Kidney (tissue), 14 donors: ENCODE data around the gene ANKRD7. TPM values are rescaled to one million over a fixed set of nuclear protein-coding genes. Genes with fewer than 3 reads are reported as not detected.

ENCODE experiments used
- DNase-seq, 5 donors: peaks; one replicate each; pipeline ENCODE4 v3.0.0-alpha.2; 2013 to 2020
- FAIRE-seq: peaks from 2 replicates; lab custom pipeline; 2012; peaks lifted over from hg19 to GRCh38; lab: Jason Lieb, UNC
- H3K27ac ChIP-seq, 2 donors: one replicate each; pipeline ENCODE4 v1.7.0; 2013; ENCODE audit warnings: low read depth in 2 of 2, low read length in 2 of 2, inconsistent platforms in 1 of 2
- H3K27me3 ChIP-seq: one replicate; pipeline ENCODE4 v1.7.1; 2013; ENCODE audit warnings: low read length, inconsistent platforms; ENCODE audit not compliant: control insufficient read depth, insufficient read depth
- H3K36me3 ChIP-seq, 3 donors: one replicate each; pipeline versions ENCODE4 v1.7.0 to v1.7.1; 2013; ENCODE audit warnings: low read length in 3 of 3, control low read depth in 1 of 3, inconsistent platforms in 1 of 3; ENCODE audit not compliant: insufficient read depth in 3 of 3, control insufficient read depth in 2 of 3
- H3K4me1 ChIP-seq, 3 donors: one replicate each; pipeline versions ENCODE4 v1.7.0 to v1.7.1; 2013; ENCODE audit warnings: low read length in 3 of 3, inconsistent platforms in 1 of 3, low read depth in 1 of 3; ENCODE audit not compliant: control insufficient read depth in 2 of 3, insufficient read depth in 2 of 3
- H3K4me3 ChIP-seq, 3 donors: one replicate each; pipeline versions ENCODE4 v1.7.0 to v1.8.1; 2013; ENCODE audit warnings: low read length in 3 of 3, control low read depth in 1 of 3, inconsistent platforms in 1 of 3
- H3K9ac ChIP-seq, 3 donors: one replicate each; pipeline versions ENCODE4 v1.7.0 to v1.7.1; 2013; ENCODE audit warnings: low read length in 3 of 3, control low read depth in 1 of 3, inconsistent platforms in 1 of 3
- H3K9me3 ChIP-seq, 3 donors: one replicate each; pipeline versions ENCODE4 v1.7.0 to v1.7.1; 2013; ENCODE audit warnings: low read length in 3 of 3, control low read depth in 1 of 3, inconsistent platforms in 1 of 3; ENCODE audit not compliant: control insufficient read depth in 2 of 3, insufficient read depth in 1 of 3
- CTCF ChIP-seq: IDR thresholded peaks from 3 replicates; pipeline ENCODE4 v1.5.1; 2012; ENCODE audit warnings: mild to moderate bottlenecking, moderate library complexity, borderline replicate concordance; ENCODE audit not compliant: insufficient read depth; ENCODE audit errors: extremely low read depth
- intact Hi-C: fragments of 100-400 bp; cut with DNase I; formaldehyde crosslinking; loops from one replicate; pipeline ENCODE4 v1.11.1; 2022
- polyA plus RNA-seq: library from polyadenylated mRNA; stranded (reverse); fragments of 350-450 nt; fragmentation: Illumina TruSeq; extraction: RNeasy Lipid Tissue Mini Kit (QIAGEN cat#74804); gene quantifications from one replicate; pipeline ENCODE4 v1.2.3, GENCODE V29; 2014; ENCODE audit warnings: low read depth, low replicate concordance; ENCODE audit not compliant: insufficient read depth
- total RNA-seq: library from RNA; stranded (reverse); fragmentation: NEBNext Ultra II Directional; extraction: Animal tissue kit (Norgen Biotek cat#: 25700); gene quantifications from one replicate; pipeline ENCODE4 v1.2.1, GENCODE V29; 2021
- donor health status: control.
- donor health status: control.
- donor health status: control.
- donor health status: control.
- donor health status: control.
- donor health status: DM: yes; HTN: yes; CAD: no.
- donor health status: Normal renal cell carcinoma (clear cell type).

ANKRD7 gene
- total and polyA plus RNA-seq, 2 donors from 2014 or later: 1.3 to 3.0 TPM

GRCh38 chr7:118182593-118183427 lies 41.7 kb upstream of the ANKRD7 start:
- no peak for TF ChIP-seq CTCF
- peaks cover 0 to 8% (median 4%) of the 10 kb centered on the region in 3 donors for H3K4me1 ChIP-seq
- H3K27me3 ChIP-seq: no peaks in the 10 kb centered on the region
- H3K36me3 ChIP-seq: peaks cover 0 to 2% (median 0%) of the 10 kb centered on the region in 3 donors
- H3K9me3 ChIP-seq: no peaks in the 10 kb centered on the region
- peak overlapping the region; percentile 12 to 100 (median 75) for H3K9ac ChIP-seq
- DNase-seq (peak in 2 of 5 donors; percentile 12 to 31), FAIRE-seq (no peak)
- peak overlapping the region; percentile 81 to 100 (median 88) for H3K4me3 ChIP-seq
- H3K27ac ChIP-seq: peak overlapping the region; percentile 59 to 77
- intact Hi-C loops: no loop called here

- H3K36me3 ChIP-seq: peaks cover 0 to 2% (median 0%) of the 10 kb centered on the region in 3 donors
- H3K9ac ChIP-seq: peak overlapping the region; percentile 12 to 100 (median 75)
- peak in 4 of 5 donors; percentile 20 to 61 (median 46) for DNase-seq
- peaks cover 0 to 8% (median 4%) of the 10 kb centered on the region in 3 donors for H3K4me1 ChIP-seq
- peak overlapping the region; percentile 81 to 100 (median 88) for H3K4me3 ChIP-seq
- H3K9me3 ChIP-seq: no peaks in the 10 kb centered on the region
- FAIRE-seq: no peak
- TF ChIP-seq CTCF: no peak
- no peaks in the 10 kb centered on the region for H3K27me3 ChIP-seq
- intact Hi-C loops: no loop called here
- H3K27ac ChIP-seq: peak overlapping the region; percentile 59 to 77
These were observed 41.1 kb upstream of the ANKRD7 start for GRCh38 chr7:118183428-118183785.

- H3K9me3 ChIP-seq: no peaks in the 10 kb centered on the region
- no peak for TF ChIP-seq CTCF
- intact Hi-C loops: no loop called here
- H3K27ac ChIP-seq: peak within 1 kb of the TSS; percentile 81 to 85
- H3K4me3 ChIP-seq: peak within 1 kb of the TSS; percentile 81 to 100 (median 88)
- H3K9ac ChIP-seq: peak within 1 kb of the TSS; percentile 75 to 100 (median 82)
- H3K4me1 ChIP-seq: peaks cover 0 to 8% (median 4%) of the 10 kb centered on the region in 3 donors
- DNase-seq (peak; percentile 98 to 100 (median 99)), FAIRE-seq (peak; percentile 90)
- peaks cover 0 to 2% (median 0%) of the 10 kb centered on the region in 3 donors for H3K36me3 ChIP-seq
- H3K27me3 ChIP-seq: no peaks in the 10 kb centered on the region
These were observed 40.5 kb upstream of the ANKRD7 start, which contains the start of gene LSM8 for GRCh38 chr7:118183786-118184564. TSS of gene LSM8 (plus strand) at chr7:118184164. CDS start at chr7:118184224, 60 bp downstream.
